Heart left ventricle (tissue), 13 donors: ENCODE measurements around the gene GFY.

Source experiments
- POLR2A ChIP-seq, 2 donors: fragments of 450-650 bp; IDR thresholded peaks; one replicate each; pipeline ENCODE4 v1.6.1; 2017; ENCODE audit warnings: antibody characterized with exemption in 2 of 2, mild to moderate bottlenecking in 2 of 2, moderate library complexity in 2 of 2
- TF ChIP-seq, protein P1 (sequence below), 12 donors: fragments of 200-600 bp; sonication (generic) in 4 of 12; IDR thresholded peaks; one replicate each; pipeline versions ENCODE4 v1.5.0 to v1.8.0; 2018 to 2022; ENCODE audit warnings: antibody characterized with exemption in 12 of 12, mild to moderate bottlenecking in 5 of 12
- donor health status: ischemic (EF 13 %, LVEDD 7.1; RV severe dilation, severe dysfunction).
- donor health status: DM: no; HTN: yes; CAD: no.
- donor health status: DM: no; HTN: no; CAD: no.
- donor health status: ischemic (EF 25% LVEDD 6.9; RV normal size, moderate dysfunction).
- donor health status: ischemic (EF 25% LVEDD 5.7; RV mildly dilated, moderate dysfunction).
- donor health status: ischemic (EF 35%, LVEDD 5.7; RV mildly dilated, moderate dysfunction).
- donor health status: nonischemic (EF 11% LVEDD 7.7; RV severe dilation, severe dysfunction).
- donor health status: DM: yes; HTN: yes; CAD: no.
- donor health status: PGD.
- donor health status: ischemic (EF 29% LVEDD 5.4; RV normal size, mild dysfunction).
- donor health status: nonischemic (EF 23%, LVEDD 6.1; RV moderate dilation, normal function).

DNA sequence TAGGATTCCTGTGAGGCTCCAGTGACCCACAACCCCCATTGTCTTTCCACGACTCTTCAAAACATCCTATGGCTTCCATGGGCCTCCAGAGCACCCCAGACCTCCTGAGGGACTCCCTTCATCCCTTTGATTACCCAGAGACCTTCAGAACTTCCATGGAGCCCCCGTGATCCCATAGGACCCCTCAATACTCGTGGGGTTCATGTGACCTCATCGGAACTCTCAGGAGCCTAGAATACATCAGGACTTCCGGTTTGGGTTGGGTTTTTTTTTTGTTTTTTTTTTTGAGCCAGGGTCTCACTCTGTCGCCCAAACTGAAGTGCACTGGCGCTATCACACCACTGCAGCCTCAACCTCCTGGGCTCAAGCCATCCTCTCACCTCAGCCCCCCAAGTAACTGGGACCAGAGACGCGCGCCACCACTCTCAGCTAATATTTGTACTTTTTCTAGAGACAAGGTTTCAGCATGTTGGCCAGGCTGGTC lies 28.6 kb downstream of the GFY start:
- no peak for TF ChIP-seq POLR2A (IDR thresholded peaks at IDR 0.05)
- TF ChIP-seq, protein P1, sequence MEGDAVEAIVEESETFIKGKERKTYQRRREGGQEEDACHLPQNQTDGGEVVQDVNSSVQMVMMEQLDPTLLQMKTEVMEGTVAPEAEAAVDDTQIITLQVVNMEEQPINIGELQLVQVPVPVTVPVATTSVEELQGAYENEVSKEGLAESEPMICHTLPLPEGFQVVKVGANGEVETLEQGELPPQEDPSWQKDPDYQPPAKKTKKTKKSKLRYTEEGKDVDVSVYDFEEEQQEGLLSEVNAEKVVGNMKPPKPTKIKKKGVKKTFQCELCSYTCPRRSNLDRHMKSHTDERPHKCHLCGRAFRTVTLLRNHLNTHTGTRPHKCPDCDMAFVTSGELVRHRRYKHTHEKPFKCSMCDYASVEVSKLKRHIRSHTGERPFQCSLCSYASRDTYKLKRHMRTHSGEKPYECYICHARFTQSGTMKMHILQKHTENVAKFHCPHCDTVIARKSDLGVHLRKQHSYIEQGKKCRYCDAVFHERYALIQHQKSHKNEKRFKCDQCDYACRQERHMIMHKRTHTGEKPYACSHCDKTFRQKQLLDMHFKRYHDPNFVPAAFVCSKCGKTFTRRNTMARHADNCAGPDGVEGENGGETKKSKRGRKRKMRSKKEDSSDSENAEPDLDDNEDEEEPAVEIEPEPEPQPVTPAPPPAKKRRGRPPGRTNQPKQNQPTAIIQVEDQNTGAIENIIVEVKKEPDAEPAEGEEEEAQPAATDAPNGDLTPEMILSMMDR (IDR thresholded peaks at IDR 0.05): no peak
